A673 (cell line): Measurements from ENCODE around the gene SFMBT2.

ENCODE experiments used
- EZH2 ChIP-seq: fragments of 200-600 bp; sonication (generic); IDR thresholded peaks from 2 replicates; pipeline ENCODE4 v1.6.1; 2017; ENCODE audit warnings: borderline replicate concordance, low read depth, mild to moderate bottlenecking, mixed read lengths, antibody characterized with exemption, low read length; ENCODE audit not compliant: poor library complexity, severe bottlenecking
- TF ChIP-seq, protein P1 (sequence below): fragments of 300-800, 200-600 bp; sonication (generic); conservative IDR thresholded peaks from 2 replicates; pipeline ENCODE4 v1.5.1; 2017; ENCODE audit warnings: low read depth, mild to moderate bottlenecking, antibody characterized with exemption, low read length, moderate library complexity, mixed read lengths

DNA sequence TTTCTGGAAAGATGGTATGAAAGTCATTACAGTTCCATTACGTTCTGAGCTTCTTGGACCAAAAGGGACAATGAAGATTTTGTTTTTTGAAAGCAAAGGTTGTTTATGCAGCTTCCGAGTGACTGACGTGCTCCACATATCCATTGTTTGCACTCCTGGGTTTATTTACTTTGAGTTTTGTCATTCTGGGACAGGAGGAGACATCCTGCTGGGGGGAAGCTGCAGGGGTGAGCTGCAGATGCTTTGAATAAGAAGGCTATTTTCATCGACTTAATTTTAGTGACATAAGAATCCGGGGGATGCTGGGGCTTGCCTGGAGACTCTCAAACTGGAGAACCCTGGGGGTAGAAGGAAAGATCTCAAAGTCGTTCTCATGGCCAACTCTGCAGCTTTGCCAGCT, 12.7 kb upstream of the SFMBT2 start:
- TF ChIP-seq, protein P1, sequence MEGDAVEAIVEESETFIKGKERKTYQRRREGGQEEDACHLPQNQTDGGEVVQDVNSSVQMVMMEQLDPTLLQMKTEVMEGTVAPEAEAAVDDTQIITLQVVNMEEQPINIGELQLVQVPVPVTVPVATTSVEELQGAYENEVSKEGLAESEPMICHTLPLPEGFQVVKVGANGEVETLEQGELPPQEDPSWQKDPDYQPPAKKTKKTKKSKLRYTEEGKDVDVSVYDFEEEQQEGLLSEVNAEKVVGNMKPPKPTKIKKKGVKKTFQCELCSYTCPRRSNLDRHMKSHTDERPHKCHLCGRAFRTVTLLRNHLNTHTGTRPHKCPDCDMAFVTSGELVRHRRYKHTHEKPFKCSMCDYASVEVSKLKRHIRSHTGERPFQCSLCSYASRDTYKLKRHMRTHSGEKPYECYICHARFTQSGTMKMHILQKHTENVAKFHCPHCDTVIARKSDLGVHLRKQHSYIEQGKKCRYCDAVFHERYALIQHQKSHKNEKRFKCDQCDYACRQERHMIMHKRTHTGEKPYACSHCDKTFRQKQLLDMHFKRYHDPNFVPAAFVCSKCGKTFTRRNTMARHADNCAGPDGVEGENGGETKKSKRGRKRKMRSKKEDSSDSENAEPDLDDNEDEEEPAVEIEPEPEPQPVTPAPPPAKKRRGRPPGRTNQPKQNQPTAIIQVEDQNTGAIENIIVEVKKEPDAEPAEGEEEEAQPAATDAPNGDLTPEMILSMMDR, result no peak
- TF ChIP-seq EZH2, result no peak
